Natural killer cell (primary cell): Measurements from ENCODE around the gene BICD2. TPM values are rescaled to one million over a fixed set of nuclear protein-coding genes. Genes with fewer than 3 reads are reported as not detected.
"Not testable (repeated sequence)": the region's sequence is repeated elsewhere in the genome, so short reads cannot be mapped to it uniquely, and the experiment has no call there.

Experiments used
- ATAC-seq, 3 donors: fragments of 150-1000 bp in 2 of 3; fragments of 200-7000 bp in 1 of 3; cut with Tn5 transposase; 1 replicate in 1 of 3; 2 replicates in 2 of 3; pipeline ENCODE4 v1.10.0; 2021; ENCODE audit warnings: mild to moderate bottlenecking in 2 of 3, moderate library complexity in 2 of 3
- DNase-seq, 2 donors: peaks; one replicate each; pipeline versions ENCODE4 v3.0.0 to v3.0.0-alpha.2; 2013 to 2021; ENCODE audit warnings: mixed read lengths in 1 of 2
- H3K27ac ChIP-seq: one replicate; pipeline ENCODE4 v1.5.1; 2013; ENCODE audit warnings: mild to moderate bottlenecking, low read length
- H3K27me3 ChIP-seq: one replicate; pipeline ENCODE4 v1.6.1; 2013; ENCODE audit warnings: low read length; ENCODE audit not compliant: control insufficient read depth, insufficient read depth
- H3K36me3 ChIP-seq: one replicate; pipeline ENCODE4 v1.6.1; 2013; ENCODE audit warnings: low read length; ENCODE audit not compliant: control insufficient read depth, insufficient read depth
- H3K4me1 ChIP-seq: one replicate; pipeline ENCODE4 v1.6.1; 2013; ENCODE audit warnings: low read length; ENCODE audit not compliant: control insufficient read depth, insufficient read depth
- H3K4me3 ChIP-seq: one replicate; pipeline ENCODE4 v1.5.1; 2013; ENCODE audit warnings: low read length
- H3K9me3 ChIP-seq: one replicate; pipeline ENCODE4 v1.6.1; 2013; ENCODE audit warnings: low read length; ENCODE audit not compliant: control insufficient read depth, insufficient read depth
- H3K27ac Mint-ChIP-seq, 2 donors: one replicate each; pipeline ENCODE4 v1.8.0; 2022; ENCODE audit warnings: mild to moderate bottlenecking in 2 of 2, mixed read lengths in 2 of 2, moderate library complexity in 1 of 2
- H3K27me3 Mint-ChIP-seq, 2 donors: one replicate each; pipeline ENCODE4 v1.8.0; 2022; ENCODE audit warnings: low read depth in 2 of 2, mixed read lengths in 2 of 2
- H3K36me3 Mint-ChIP-seq: one replicate; pipeline ENCODE4 v1.8.0; 2022; ENCODE audit warnings: mixed read lengths
- H3K4me1 Mint-ChIP-seq, 2 donors: one replicate each; pipeline ENCODE4 v1.8.0; 2022; ENCODE audit warnings: mixed read lengths in 2 of 2
- H3K4me3 Mint-ChIP-seq: one replicate; pipeline ENCODE4 v1.8.0; 2022; ENCODE audit warnings: mild to moderate bottlenecking, moderate library complexity, mixed read lengths
- H3K9me3 Mint-ChIP-seq, 2 donors: one replicate each; pipeline ENCODE4 v1.8.0; 2022; ENCODE audit warnings: mixed read lengths in 2 of 2
- CTCF ChIP-seq: fragments of 200-600 bp; IDR thresholded peaks from one replicate; pipeline ENCODE4 v1.8.0; 2022; ENCODE audit warnings: antibody characterized with exemption
- WGBS: methylation state at CpG from one replicate; pipeline ENCODE4 v1.1.7; 2013; ENCODE audit warnings: missing lambda C conversion rate; ENCODE audit not compliant: insufficient coverage; 5-methylcytosine and 5-hydroxymethylcytosine counted together
- intact Hi-C: fragments of 100-400 bp; cut with micrococcal nuclease; formaldehyde crosslinking; loops from one replicate; pipeline ENCODE4 v1.14.2; 2022
- total RNA-seq, 4 donors: library from RNA; stranded (reverse); fragments of 120-200 nt in 1 of 4; gene quantifications; one replicate each; pipeline versions ENCODE4 v1.2.3 to v1.2.4, GENCODE V29; 2013 to 2022

Gene BICD2
- total RNA-seq, 3 donors from 2014 or later (not counting 1 experiment from before 2014, with no cell fraction given), result 27.0 to 39.7 (median 39.7) TPM

- Mint-ChIP-seq H3K4me3 (no peak overlapping the region), H3K36me3 (no peaks in the 10 kb centered on the region), H3K4me1 (peaks cover 8% of the 10 kb centered on the region in 2 donors), H3K9me3 (no peaks in the 10 kb centered on the region), H3K27ac (no peak overlapping the region), H3K27me3 (no peaks in the 10 kb centered on the region)
- ATAC-seq (no peak), DNase-seq (no peak)
- Histone ChIP-seq H3K9me3 (no peaks in the 10 kb centered on the region), H3K36me3 (no peaks in the 10 kb centered on the region), H3K4me3 (no peak overlapping the region), H3K27me3 (no peaks in the 10 kb centered on the region), H3K27ac (no peak overlapping the region), H3K4me1 (peaks cover 21% of the 10 kb centered on the region)
- TF ChIP-seq CTCF, result no peak
- WGBS, result 90% methylated on average over 3 of the region's 3 CpGs
- intact Hi-C loops, result loop anchor here (10.0 kb wide), 1 partner anchor 654 kb away; the partner anchor contains the start of gene SPTLC1
Observed at GRCh38 chr9:92769286-92769685, 4.7 kb upstream of the BICD2 start.

GRCh38 chr9:92768816-92769215 is 4.2 kb upstream of the BICD2 start:
- not testable (repeated sequence) for H3K27me3 Mint-ChIP-seq, H3K9me3 Mint-ChIP-seq, H3K4me3 Mint-ChIP-seq, H3K27ac Mint-ChIP-seq, H3K27me3 ChIP-seq, DNase-seq, H3K36me3 ChIP-seq, H3K4me3 ChIP-seq, H3K27ac ChIP-seq, H3K36me3 Mint-ChIP-seq, H3K9me3 ChIP-seq, ATAC-seq
- 93% methylated on average over 10 of the region's 10 CpGs for whole genome bisulfite sequencing
- intact Hi-C loops, result loop anchor here (10.0 kb wide), 1 partner anchor 654 kb away; the partner anchor contains the start of gene SPTLC1
- H3K4me1 Mint-ChIP-seq, result peaks cover 9 to 10% of the 10 kb centered on the region in 2 donors
- H3K4me1 ChIP-seq, result peaks cover 22% of the 10 kb centered on the region

DNA sequence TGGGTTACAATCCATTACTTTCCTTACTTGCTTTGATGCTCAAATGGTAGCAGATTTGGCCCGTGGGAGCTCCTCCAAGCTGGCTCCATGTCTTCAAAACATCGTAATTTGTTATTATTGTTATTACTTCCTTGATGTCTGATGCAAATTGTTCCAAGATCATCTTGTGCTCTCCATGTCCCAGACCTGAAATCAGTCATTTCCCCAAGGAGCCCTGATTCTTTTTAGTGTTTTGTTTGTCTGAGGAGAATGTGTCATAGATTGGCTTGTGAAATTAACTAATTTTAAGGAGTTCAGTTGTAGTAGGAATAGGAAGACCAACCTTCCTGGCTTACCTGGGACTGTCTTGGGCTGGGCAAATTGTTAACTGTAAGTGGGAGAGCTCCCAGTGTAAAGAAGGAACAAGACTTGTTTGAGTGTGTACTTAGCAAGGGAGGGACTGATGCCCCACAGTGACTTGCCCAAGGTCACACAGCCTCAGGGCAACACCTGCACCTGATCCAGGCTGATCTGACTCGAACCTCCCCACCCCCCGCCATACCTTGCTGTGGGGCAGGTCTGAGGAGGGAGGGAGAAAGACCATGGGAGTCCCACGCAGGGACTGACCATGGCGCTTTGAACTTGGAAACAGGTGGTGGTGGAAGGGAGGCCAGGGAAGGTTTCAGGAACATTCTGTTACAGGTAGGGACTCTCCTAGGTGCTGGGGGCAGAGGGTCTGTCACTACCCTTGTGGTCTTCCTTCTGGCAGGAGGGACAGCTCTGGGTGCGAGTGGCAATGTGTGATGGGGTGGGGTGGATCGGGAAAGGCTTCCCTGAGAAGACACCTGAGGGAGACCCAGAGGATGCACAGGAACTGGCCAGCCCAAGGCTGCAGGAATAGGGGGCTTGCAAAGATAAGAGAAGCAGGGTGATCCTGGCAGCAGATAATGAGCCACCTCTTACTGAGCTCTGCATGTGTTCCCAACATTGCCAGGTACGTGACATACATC is 2.7 kb upstream of the BICD2 start:
- Histone ChIP-seq H3K36me3 (no peaks in the 10 kb centered on the region), H3K9me3 (no peaks in the 10 kb centered on the region), H3K27me3 (no peaks in the 10 kb centered on the region), H3K4me3 (no peak overlapping the region), H3K4me1 (peaks cover 36% of the 10 kb centered on the region), H3K27ac (no peak overlapping the region)
- TF ChIP-seq CTCF, result no peak
- Mint-ChIP-seq H3K27ac (peak overlapping the region in 1 of 2 donors; percentile 10), H3K4me1 (peaks cover 24 to 25% of the 10 kb centered on the region in 2 donors), H3K4me3 (peak overlapping the region; percentile 14), H3K27me3 (no peaks in the 10 kb centered on the region), H3K36me3 (no peaks in the 10 kb centered on the region), H3K9me3 (no peaks in the 10 kb centered on the region)
- 97% methylated on average over 8 of the region's 9 CpGs for WGBS
- ATAC-seq (no peak), DNase-seq (no peak)
- intact Hi-C loops, result loop anchor here (10.0 kb wide), 1 partner anchor 653 kb away; the partner anchor contains the start of gene SPTLC1
